ENCODE measurements around the gene CHD6. TPM values are rescaled to one million over a fixed set of nuclear protein-coding genes. Genes with fewer than 3 reads are reported as not detected.

The CHD6 gene
- total RNA-seq, 1 experiment from 2014 or later = 80.5 TPM

- Mint-ChIP-seq H3K4me1 (ENCODE audit: low read depth, unreplicated experiment) (no peaks in the 10 kb centered on the region), H3K27ac (ENCODE audit: unreplicated experiment) (no peak overlapping the region), H3K27me3 (ENCODE audit: insufficient read depth, unreplicated experiment) (no peaks in the 10 kb centered on the region), H3K4me3 (ENCODE audit: unreplicated experiment) (no peak overlapping the region), H3K36me3 (ENCODE audit: insufficient read depth, unreplicated experiment) (no peaks in the 10 kb centered on the region), H3K9me3 (ENCODE audit: unreplicated experiment) (no peaks in the 10 kb centered on the region)
- DNase-seq = no peak
- ChIA-PET CTCF (interaction anchor here (0.6 to 0.7 kb wide), 2 partner anchors 409 to 669 kb away, joined by 3 to 5 read pairs; no protein-coding TSS in a partner anchor), POLR2A (no interaction called here)
- no peaks in the 10 kb centered on the region for H3K27me3 ChIP-seq (replicated peaks; ENCODE audit: control insufficient read depth, insufficient read depth, low read length)
- BruUV-seq (replicated peaks) = no TSS peak
- no peaks in the 10 kb centered on the region for H3K4me1 ChIP-seq
- no peak overlapping the region for H3K4me3 ChIP-seq (ENCODE audit: low read depth, low read length)
- TF ChIP-seq, protein P1, sequence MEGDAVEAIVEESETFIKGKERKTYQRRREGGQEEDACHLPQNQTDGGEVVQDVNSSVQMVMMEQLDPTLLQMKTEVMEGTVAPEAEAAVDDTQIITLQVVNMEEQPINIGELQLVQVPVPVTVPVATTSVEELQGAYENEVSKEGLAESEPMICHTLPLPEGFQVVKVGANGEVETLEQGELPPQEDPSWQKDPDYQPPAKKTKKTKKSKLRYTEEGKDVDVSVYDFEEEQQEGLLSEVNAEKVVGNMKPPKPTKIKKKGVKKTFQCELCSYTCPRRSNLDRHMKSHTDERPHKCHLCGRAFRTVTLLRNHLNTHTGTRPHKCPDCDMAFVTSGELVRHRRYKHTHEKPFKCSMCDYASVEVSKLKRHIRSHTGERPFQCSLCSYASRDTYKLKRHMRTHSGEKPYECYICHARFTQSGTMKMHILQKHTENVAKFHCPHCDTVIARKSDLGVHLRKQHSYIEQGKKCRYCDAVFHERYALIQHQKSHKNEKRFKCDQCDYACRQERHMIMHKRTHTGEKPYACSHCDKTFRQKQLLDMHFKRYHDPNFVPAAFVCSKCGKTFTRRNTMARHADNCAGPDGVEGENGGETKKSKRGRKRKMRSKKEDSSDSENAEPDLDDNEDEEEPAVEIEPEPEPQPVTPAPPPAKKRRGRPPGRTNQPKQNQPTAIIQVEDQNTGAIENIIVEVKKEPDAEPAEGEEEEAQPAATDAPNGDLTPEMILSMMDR (IDR thresholded peaks at IDR 0.05; ENCODE audit: insufficient read depth in 1 of 2, low read depth in 1 of 2, low read length in 1 of 2, severe bottlenecking in 1 of 2, unreplicated experiment in 1 of 2) = no peak
- H3K9me3 ChIP-seq = no peaks in the 10 kb centered on the region
- no peaks in the 10 kb centered on the region for H3K36me3 ChIP-seq (ENCODE audit: control insufficient read depth, insufficient read depth, low read length)
- intact Hi-C loops (cut with micrococcal nuclease; ENCODE audit: unreplicated experiment) = no loop called here
These were observed 13.6 kb upstream of the CHD6 start for GRCh38 chr20:41631826-41632225.

- intact Hi-C loops (cut with micrococcal nuclease; ENCODE audit: unreplicated experiment) = no loop called here
- Mint-ChIP-seq H3K27me3 (ENCODE audit: insufficient read depth, unreplicated experiment) (no peaks in the 10 kb centered on the region), H3K4me3 (ENCODE audit: unreplicated experiment) (no peak overlapping the region), H3K36me3 (ENCODE audit: insufficient read depth, unreplicated experiment) (no peaks in the 10 kb centered on the region), H3K9me3 (ENCODE audit: unreplicated experiment) (no peaks in the 10 kb centered on the region), H3K27ac (ENCODE audit: unreplicated experiment) (no peak overlapping the region), H3K4me1 (ENCODE audit: low read depth, unreplicated experiment) (no peaks in the 10 kb centered on the region)
- no peaks in the 10 kb centered on the region for H3K9me3 ChIP-seq
- H3K4me3 ChIP-seq (ENCODE audit: low read depth, low read length) = no peak overlapping the region
- H3K4me1 ChIP-seq = no peaks in the 10 kb centered on the region
- ChIA-PET CTCF (interaction anchor here (0.7 kb wide), 1 partner anchor 62 kb away, joined by 9 read pairs; no protein-coding TSS in a partner anchor), POLR2A (no interaction called here)
- H3K27me3 ChIP-seq (replicated peaks; ENCODE audit: control insufficient read depth, insufficient read depth, low read length) = no peaks in the 10 kb centered on the region
- TF ChIP-seq, protein P1 (IDR thresholded peaks at IDR 0.05; ENCODE audit: insufficient read depth in 1 of 2, low read depth in 1 of 2, low read length in 1 of 2, severe bottlenecking in 1 of 2, unreplicated experiment in 1 of 2) = no peak
- no peak for DNase-seq
- BruUV-seq (replicated peaks) = no TSS peak
- no peaks in the 10 kb centered on the region for H3K36me3 ChIP-seq (ENCODE audit: control insufficient read depth, insufficient read depth, low read length)
These were observed 12.7 kb upstream of the CHD6 start for GRCh38 chr20:41630846-41631245.

GRCh38 chr20:41627611-41628244 lies 9.6 kb upstream of the CHD6 start:
- TF ChIP-seq, protein P1 (IDR thresholded peaks at IDR 0.05; ENCODE audit: insufficient read depth in 1 of 2, low read depth in 1 of 2, low read length in 1 of 2, severe bottlenecking in 1 of 2, unreplicated experiment in 1 of 2) = no peak
- H3K4me1 ChIP-seq = no peaks in the 10 kb centered on the region
- no peak for DNase-seq
- intact Hi-C loops (cut with micrococcal nuclease; ENCODE audit: unreplicated experiment) = loop anchor here (2.0 kb wide), 1 partner anchor 55 kb away; no protein-coding TSS in a partner anchor
- ChIA-PET CTCF (no interaction called here), POLR2A (no interaction called here)
- H3K27me3 ChIP-seq (replicated peaks; ENCODE audit: control insufficient read depth, insufficient read depth, low read length) = no peaks in the 10 kb centered on the region
- H3K36me3 Mint-ChIP-seq (ENCODE audit: insufficient read depth, unreplicated experiment) = no peaks in the 10 kb centered on the region
- H3K36me3 ChIP-seq (ENCODE audit: control insufficient read depth, insufficient read depth, low read length) = no peaks in the 10 kb centered on the region
- H3K27me3 Mint-ChIP-seq (ENCODE audit: insufficient read depth, unreplicated experiment) = no peaks in the 10 kb centered on the region
- no peaks in the 10 kb centered on the region for H3K4me1 Mint-ChIP-seq (ENCODE audit: low read depth, unreplicated experiment)
- H3K4me3 Mint-ChIP-seq (ENCODE audit: unreplicated experiment) = no peak overlapping the region
- no peaks in the 10 kb centered on the region for H3K9me3 ChIP-seq
- H3K4me3 ChIP-seq (ENCODE audit: low read depth, low read length) = no peak overlapping the region
- H3K9me3 Mint-ChIP-seq (ENCODE audit: unreplicated experiment) = no peaks in the 10 kb centered on the region
- no peak overlapping the region for H3K27ac Mint-ChIP-seq (ENCODE audit: unreplicated experiment)
- no TSS peak for BruUV-seq (replicated peaks)
